IgD-negative memory B cell (primary cell): Measurements from ENCODE around the gene GPX2. TPM values are rescaled to one million over a fixed set of nuclear protein-coding genes. Genes with fewer than 3 reads are reported as not detected.

ENCODE experiments used
- polyA plus RNA-seq: library from polyadenylated mRNA; unstranded; fragments of 300-500 nt; fragmentation: Illumina TruSeq; gene quantifications from one replicate; pipeline ENCODE4 v1.2.3, GENCODE V29; 2021

The GPX2 gene
- polyA plus RNA-seq, 1 donor from 2014 or later = not detected

Other genes starting within 250 kb of the GPX2 start
- 4.7 TPM for gene PLEKHG3, start 238.3 kb downstream of the GPX2 start, polyA plus RNA-seq
- gene SPTB, start 62.8 kb downstream of the GPX2 start, polyA plus RNA-seq = 0.06 TPM
- gene CHURC1, start 28.3 kb downstream of the GPX2 start, polyA plus RNA-seq = 83.6 TPM
- gene RAB15, start 29.6 kb upstream of the GPX2 start, polyA plus RNA-seq = 0.58 TPM
- gene FNTB, start 44.1 kb upstream of the GPX2 start, polyA plus RNA-seq = 4.8 TPM
- 131 TPM for gene MAX, start 159.8 kb upstream of the GPX2 start, polyA plus RNA-seq